K562 (cell line): ENCODE measurements around the gene C16orf78. TPM values are rescaled to one million over a fixed set of nuclear protein-coding genes. Genes with fewer than 3 reads are reported as not detected.

ENCODE experiments used
- ATAC-seq: fragments of 200-7000 bp; cut with Tn5 transposase; 3 replicates; pipeline ENCODE4 v1.9.1; 2020; ENCODE audit warnings: moderate library complexity
- BruUV-seq: library from RNA; stranded (reverse); fragments of 400-500 nt; replicated peaks from 2 replicates; lab custom pipeline; 2021; lab: Mats Ljungman, UMichigan
- CTCF ChIA-PET: fragments of 300-600 bp; formaldehyde crosslinking; extraction: SDS; loops from one replicate; lab custom pipeline; 2021; ENCODE audit warnings: low intra/inter-chr PET ratio; lab: Yijun Ruan, JAX
- POLR2A ChIA-PET: fragments of 300-600, 350-650 bp; sonication (Branson Sonifier 250); formaldehyde crosslinking; extraction: SDS; loops from one replicate; lab custom pipeline; 2021; ENCODE audit warnings: antibody characterized with exemption, inconsistent platforms; lab: Yijun Ruan, JAX
- DNase-seq, 4 experiments: peaks; one replicate each; pipeline versions ENCODE4 v3.0.0 to v3.0.0-alpha.2; 2011 to 2018; ENCODE audit warnings: low spot score in 3 of 4, mixed read lengths in 3 of 4; ENCODE audit errors: extremely low read depth in 1 of 4
- FAIRE-seq: peaks from 2 replicates; lab custom pipeline; 2011; peaks lifted over from hg19 to GRCh38; lab: Jason Lieb, UNC
- H2AFZ ChIP-seq: 2 replicates; pipeline ENCODE4 v1.6.0; 2011; ENCODE audit warnings: low read depth, low read length, control low read depth, inconsistent platforms
- H3K27ac ChIP-seq: fragments of 200-600 bp; 3 replicates; pipeline ENCODE4 v1.8.0; 2011; ENCODE audit warnings: low read depth, mild to moderate bottlenecking, control low read depth, inconsistent platforms, low read length, moderate library complexity, mixed read lengths; ENCODE audit errors: extremely low read depth
- H3K27me3 ChIP-seq, 2 experiments: fragments of 300-600 bp in 1 of 2; 2 replicates in 1 of 2; 3 replicates in 1 of 2; pipeline versions ENCODE4 v1.6.0 to v1.8.0; 2011; ENCODE audit warnings: inconsistent platforms in 2 of 2, low read length in 2 of 2, mild to moderate bottlenecking in 1 of 2, mixed read lengths in 1 of 2, moderate library complexity in 1 of 2; ENCODE audit not compliant: control insufficient read depth in 2 of 2, insufficient read depth in 2 of 2
- H3K36me3 ChIP-seq: fragments of 300-600 bp; 3 replicates; pipeline ENCODE4 v1.8.0; 2011; ENCODE audit warnings: mild to moderate bottlenecking, low read length, inconsistent platforms; ENCODE audit not compliant: control insufficient read depth, insufficient read depth
- H3K4me1 ChIP-seq, 2 experiments: fragments of 200-600 bp in 1 of 2; replicated peaks in 1 of 2; 2 replicates in 1 of 2; 3 replicates in 1 of 2; pipeline versions ENCODE4 v1.5.1 to v1.8.0; 2011; ENCODE audit warnings: inconsistent platforms in 2 of 2, low read length in 2 of 2, mild to moderate bottlenecking in 1 of 2, mixed read lengths in 1 of 2, moderate library complexity in 1 of 2; ENCODE audit not compliant: control insufficient read depth in 2 of 2, insufficient read depth in 2 of 2
- H3K4me2 ChIP-seq: 2 replicates; pipeline ENCODE4 v1.6.1; 2011; ENCODE audit warnings: low read length, control low read depth, inconsistent platforms, mixed read lengths; ENCODE audit not compliant: insufficient read depth
- H3K4me3 ChIP-seq: fragments of 200-600 bp; sonication (generic), shearing (Covaris generic); 2 replicates; pipeline ENCODE4 v1.5.1; 2016; ENCODE audit warnings: control low read depth, inconsistent platforms
- H3K79me2 ChIP-seq: fragments of 200-600 bp; 3 replicates; pipeline ENCODE4 v1.8.0; 2011; ENCODE audit warnings: low read length, inconsistent platforms; ENCODE audit not compliant: control insufficient read depth, insufficient read depth
- H3K9ac ChIP-seq, 2 experiments: 2 replicates each; pipeline versions ENCODE4 v1.6.0 to v1.6.1; 2011; ENCODE audit warnings: low read depth in 2 of 2, low read length in 2 of 2, control low read depth in 1 of 2, inconsistent platforms in 1 of 2, mild to moderate bottlenecking in 1 of 2, mixed read lengths in 1 of 2; ENCODE audit not compliant: insufficient read depth in 1 of 2
- H3K9me1 ChIP-seq: one replicate; pipeline ENCODE4 v1.6.0; 2011; ENCODE audit warnings: inconsistent platforms, mild to moderate bottlenecking, low read length, moderate library complexity; ENCODE audit not compliant: control insufficient read depth, insufficient read depth
- H3K9me3 ChIP-seq: replicated peaks from 2 replicates; pipeline ENCODE4 v1.5.1; 2011; ENCODE audit warnings: low read depth, low read length, inconsistent platforms; ENCODE audit not compliant: control insufficient read depth, insufficient read depth
- H4K20me1 ChIP-seq: replicated peaks from 2 replicates; pipeline ENCODE4 v1.6.1; 2011; ENCODE audit warnings: low read length, inconsistent platforms, mixed read lengths; ENCODE audit not compliant: control insufficient read depth, insufficient read depth
- ARNT ChIP-seq, 2 experiments: fragments of 450-650 bp; IDR thresholded peaks; 2 replicates each; pipeline ENCODE4 v1.6.1; 2016; ENCODE audit warnings: mild to moderate bottlenecking in 1 of 2
- EGR1 ChIP-seq: fragments of 450-650 bp; conservative IDR thresholded peaks from 2 replicates; pipeline ENCODE4 v1.6.1; 2017; ENCODE audit warnings: mild to moderate bottlenecking
- HMG20B ChIP-seq: fragments of 250-450 bp; sonication (Bioruptor Pico); IDR thresholded peaks from 2 replicates; pipeline ENCODE4 v1.5.0; 2021; ENCODE audit warnings: mild to moderate bottlenecking
- MYNN ChIP-seq, 2 experiments: sonication (generic); formaldehyde crosslinking in 1 of 2; IDR thresholded peaks; 2 replicates each; pipeline versions ENCODE4 v1.5.0 to v1.6.1; 2016 to 2020; ENCODE audit warnings: antibody characterized with exemption in 1 of 2, missing genetic modification reagents in 1 of 2
- PHB ChIP-seq: fragments of 250-450 bp; sonication (Bioruptor Pico); IDR thresholded peaks from 2 replicates; pipeline ENCODE4 v1.5.0; 2021
- POLR2AphosphoS2 ChIP-seq: IDR thresholded peaks from 2 replicates; pipeline ENCODE4 v1.6.1; 2012; ENCODE audit warnings: low read length, improper control_type of control experiment
- RB1 ChIP-seq: fragments of 450-650 bp; IDR thresholded peaks from 2 replicates; pipeline ENCODE4 v1.6.1; 2017; ENCODE audit warnings: low read depth, mild to moderate bottlenecking
- SAP30 ChIP-seq: fragments of 200-600 bp; sonication (generic); IDR thresholded peaks from 2 replicates; pipeline ENCODE4 v1.6.1; 2012; ENCODE audit warnings: borderline replicate concordance, low read depth, mild to moderate bottlenecking, moderate library complexity, low read length, control low read depth, inconsistent platforms; ENCODE audit not compliant: insufficient read depth, poor library complexity, severe bottlenecking
- SMC3 ChIP-seq: conservative IDR thresholded peaks from 2 replicates; pipeline ENCODE4 v1.6.1; 2011; ENCODE audit warnings: low read depth, low read length, improper control_type of control experiment; ENCODE audit not compliant: insufficient read depth
- ZEB2 ChIP-seq: fragments of 450-650 bp; IDR thresholded peaks from 2 replicates; pipeline ENCODE4 v1.6.1; 2016
- ZNF282 ChIP-seq: sonication (generic); formaldehyde crosslinking; IDR thresholded peaks from 2 replicates; pipeline ENCODE4 v1.8.1; 2023; ENCODE audit warnings: missing genetic modification reagents
- ZNF785 ChIP-seq: fragments of 250-450 bp; sonication (Bioruptor Pico); IDR thresholded peaks from 2 replicates; pipeline ENCODE4 v1.4.0; 2020; ENCODE audit warnings: mild to moderate bottlenecking
- ZNF830 ChIP-seq: fragments of 250-450 bp; sonication (Bioruptor Pico); IDR thresholded peaks from 2 replicates; pipeline ENCODE4 v1.5.0; 2021; ENCODE audit warnings: mild to moderate bottlenecking
- WGBS: fragments of 100-300 bp; shearing (Covaris generic); methylation state at CpG from one replicate; pipeline ENCODE4 v1.1.6; 2016; ENCODE audit warnings: low coverage, mixed read lengths; ENCODE audit not compliant: insufficient coverage; ENCODE audit errors: missing lambda C conversion rate; 5-methylcytosine and 5-hydroxymethylcytosine counted together
- in situ Hi-C: fragments of 300-500 bp; cut with MboI; formaldehyde crosslinking; loops from 4 replicates; pipeline ENCODE4 v1.15.0; 2018; ENCODE audit warnings: inconsistent platforms, mixed read lengths
- intact Hi-C: fragments of 100-400 bp; cut with micrococcal nuclease; formaldehyde crosslinking; loops from 2 replicates; pipeline ENCODE4 v1.14.2; 2022
- polyA plus RNA-seq, 8 experiments: library from polyadenylated mRNA; depleted of rRNA in 4 of 8; stranded (reverse) in 5 of 8; unstranded in 3 of 8; fragments of >200 nt; fragmentation: Nextera tagmentation in 2 of 8; fragmentation: Illumina TruSeq in 1 of 8; extraction: Ambion mirVana in 2 of 8; extraction: Trizol in 1 of 8; gene quantifications; 2 replicates each; pipeline versions ENCODE4 v1.2.1 to v1.2.3, GENCODE V29; 2011 to 2014; ENCODE audit warnings: inconsistent platforms in 1 of 8, missing spikeins in 1 of 8
- total RNA-seq, 7 experiments: library from RNA; depleted of rRNA in 6 of 7; stranded (reverse); fragments of >200 nt in 6 of 7; fragmentation: Illumina TruSeq in 2 of 7; extraction: Trizol in 2 of 7; gene quantifications; 2 replicates each; pipeline versions ENCODE4 v1.2.1 to v1.2.3, GENCODE V29; 2011 to 2021; ENCODE audit warnings: low replicate concordance in 1 of 7
- TF ChIP-seq, protein P1 (sequence below): fragments of 250-450 bp; sonication (Bioruptor Pico); IDR thresholded peaks from 2 replicates; pipeline ENCODE4 v1.4.0; 2020
- TF ChIP-seq, protein P2 (sequence below): fragments of 250-450 bp; sonication (Bioruptor Pico); IDR thresholded peaks from 2 replicates; pipeline ENCODE4 v1.8.0; 2022; ENCODE audit warnings: inconsistent platforms

The C16orf78 gene
- total and polyA plus RNA-seq, 9 of the 15 experiments (the other 6 are each of a cell fraction or from before 2014, with no cell fraction given) = not detected

DNA sequence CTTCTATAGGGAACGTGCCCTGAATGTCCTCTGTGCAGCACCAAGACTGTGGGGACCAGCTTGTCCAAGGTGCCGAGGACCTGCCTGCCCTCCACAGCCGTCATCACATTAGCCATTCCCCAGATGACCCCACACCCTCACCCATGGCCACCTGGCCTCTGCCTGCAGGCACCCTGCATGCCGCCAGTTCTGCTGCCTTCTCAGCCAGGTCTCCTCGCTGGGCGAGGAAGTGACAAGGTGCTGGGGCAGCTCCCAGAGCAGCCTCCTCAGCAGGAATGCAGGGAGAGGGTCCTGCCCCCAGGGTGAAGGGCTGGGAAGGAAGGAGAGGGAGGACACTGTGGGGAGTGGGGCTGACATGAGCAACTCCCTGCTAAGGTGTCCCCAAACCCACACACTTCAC lies 18.6 kb upstream of the C16orf78 start:
- CTCF ChIA-PET = no interaction called here
- no peaks in the 10 kb centered on the region for H3K9me1 ChIP-seq
- no peaks in the 10 kb centered on the region for H3K36me3 ChIP-seq
- H3K9ac ChIP-seq = no peak overlapping the region
- DNase-seq (no peak), ATAC-seq (no peak), FAIRE-seq (no peak)
- 0% methylated on average over 6 of the region's 6 CpGs for WGBS
- intact Hi-C loops = loop anchor here (5.0 kb wide), 1 partner anchor 493 kb away; no protein-coding TSS in a partner anchor
- no peak overlapping the region for H3K27ac ChIP-seq
- H4K20me1 ChIP-seq = 0 out of 2 replicates have a peak, but pooled peaks cover 6% of the 10 kb centered on the region
- in situ Hi-C loops = no loop called here
- H3K79me2 ChIP-seq = no peaks in the 10 kb centered on the region
- H3K27me3 ChIP-seq = peaks cover 0 to 3% of the 10 kb centered on the region in 2 experiments; a peak in 2 of 5 replicates
- POLR2A ChIA-PET = interaction anchor here (0.6 kb wide), 1 partner anchor 18 kb away, joined by 3 read pairs; no protein-coding TSS in a partner anchor
- no peak overlapping the region for H3K4me3 ChIP-seq
- H3K4me2 ChIP-seq = no peak overlapping the region
- no peaks in the 10 kb centered on the region for H3K4me1 ChIP-seq
- no TSS peak for BruUV-seq
- H2AFZ ChIP-seq = no peak overlapping the region
- H3K9me3 ChIP-seq = no peaks in the 10 kb centered on the region
- TF ChIP-seq EGR1 = no peak
- TF ChIP-seq, protein P1, sequence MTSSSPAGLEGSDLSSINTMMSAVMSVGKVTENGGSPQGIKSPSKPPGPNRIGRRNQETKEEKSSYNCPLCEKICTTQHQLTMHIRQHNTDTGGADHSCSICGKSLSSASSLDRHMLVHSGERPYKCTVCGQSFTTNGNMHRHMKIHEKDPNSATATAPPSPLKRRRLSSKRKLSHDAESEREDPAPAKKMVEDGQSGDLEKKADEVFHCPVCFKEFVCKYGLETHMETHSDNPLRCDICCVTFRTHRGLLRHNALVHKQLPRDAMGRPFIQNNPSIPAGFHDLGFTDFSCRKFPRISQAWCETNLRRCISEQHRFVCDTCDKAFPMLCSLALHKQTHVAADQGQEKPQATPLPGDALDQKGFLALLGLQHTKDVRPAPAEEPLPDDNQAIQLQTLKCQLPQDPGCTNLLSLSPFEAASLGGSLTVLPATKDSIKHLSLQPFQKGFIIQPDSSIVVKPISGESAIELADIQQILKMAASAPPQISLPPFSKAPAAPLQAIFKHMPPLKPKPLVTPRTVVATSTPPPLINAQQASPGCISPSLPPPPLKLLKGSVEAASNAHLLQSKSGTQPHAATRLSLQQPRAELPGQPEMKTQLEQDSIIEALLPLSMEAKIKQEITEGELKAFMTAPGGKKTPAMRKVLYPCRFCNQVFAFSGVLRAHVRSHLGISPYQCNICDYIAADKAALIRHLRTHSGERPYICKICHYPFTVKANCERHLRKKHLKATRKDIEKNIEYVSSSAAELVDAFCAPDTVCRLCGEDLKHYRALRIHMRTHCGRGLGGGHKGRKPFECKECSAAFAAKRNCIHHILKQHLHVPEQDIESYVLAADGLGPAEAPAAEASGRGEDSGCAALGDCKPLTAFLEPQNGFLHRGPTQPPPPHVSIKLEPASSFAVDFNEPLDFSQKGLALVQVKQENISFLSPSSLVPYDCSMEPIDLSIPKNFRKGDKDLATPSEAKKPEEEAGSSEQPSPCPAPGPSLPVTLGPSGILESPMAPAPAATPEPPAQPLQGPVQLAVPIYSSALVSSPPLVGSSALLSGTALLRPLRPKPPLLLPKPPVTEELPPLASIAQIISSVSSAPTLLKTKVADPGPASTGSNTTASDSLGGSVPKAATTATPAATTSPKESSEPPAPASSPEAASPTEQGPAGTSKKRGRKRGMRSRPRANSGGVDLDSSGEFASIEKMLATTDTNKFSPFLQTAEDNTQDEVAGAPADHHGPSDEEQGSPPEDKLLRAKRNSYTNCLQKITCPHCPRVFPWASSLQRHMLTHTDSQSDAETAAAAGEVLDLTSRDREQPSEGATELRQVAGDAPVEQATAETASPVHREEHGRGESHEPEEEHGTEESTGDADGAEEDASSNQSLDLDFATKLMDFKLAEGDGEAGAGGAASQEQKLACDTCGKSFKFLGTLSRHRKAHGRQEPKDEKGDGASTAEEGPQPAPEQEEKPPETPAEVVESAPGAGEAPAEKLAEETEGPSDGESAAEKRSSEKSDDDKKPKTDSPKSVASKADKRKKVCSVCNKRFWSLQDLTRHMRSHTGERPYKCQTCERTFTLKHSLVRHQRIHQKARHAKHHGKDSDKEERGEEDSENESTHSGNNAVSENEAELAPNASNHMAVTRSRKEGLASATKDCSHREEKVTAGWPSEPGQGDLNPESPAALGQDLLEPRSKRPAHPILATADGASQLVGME (CRISPR knock-in tag) = no peak
- TF ChIP-seq, protein P2, sequence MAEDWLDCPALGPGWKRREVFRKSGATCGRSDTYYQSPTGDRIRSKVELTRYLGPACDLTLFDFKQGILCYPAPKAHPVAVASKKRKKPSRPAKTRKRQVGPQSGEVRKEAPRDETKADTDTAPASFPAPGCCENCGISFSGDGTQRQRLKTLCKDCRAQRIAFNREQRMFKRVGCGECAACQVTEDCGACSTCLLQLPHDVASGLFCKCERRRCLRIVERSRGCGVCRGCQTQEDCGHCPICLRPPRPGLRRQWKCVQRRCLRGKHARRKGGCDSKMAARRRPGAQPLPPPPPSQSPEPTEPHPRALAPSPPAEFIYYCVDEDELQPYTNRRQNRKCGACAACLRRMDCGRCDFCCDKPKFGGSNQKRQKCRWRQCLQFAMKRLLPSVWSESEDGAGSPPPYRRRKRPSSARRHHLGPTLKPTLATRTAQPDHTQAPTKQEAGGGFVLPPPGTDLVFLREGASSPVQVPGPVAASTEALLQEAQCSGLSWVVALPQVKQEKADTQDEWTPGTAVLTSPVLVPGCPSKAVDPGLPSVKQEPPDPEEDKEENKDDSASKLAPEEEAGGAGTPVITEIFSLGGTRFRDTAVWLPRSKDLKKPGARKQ (CRISPR knock-in tag) = no peak
- TF ChIP-seq MYNN (IDR thresholded peaks at IDR 0.05) = no peak
- TF ChIP-seq MYNN (CRISPR knock-in tag; IDR thresholded peaks at IDR 0.05) = no peak
- no peak for TF ChIP-seq POLR2AphosphoS2
- TF ChIP-seq ZEB2 = no peak
- no peak for TF ChIP-seq PHB (CRISPR knock-in tag)
- TF ChIP-seq ZNF830 = no peak
- TF ChIP-seq ZNF282 = no peak
- TF ChIP-seq RB1 = no peak
- TF ChIP-seq SMC3 = no peak
- TF ChIP-seq ARNT (IDR thresholded peaks at IDR 0.05) = no peak
- TF ChIP-seq ZNF785 (CRISPR knock-in tag) = no peak
- TF ChIP-seq HMG20B (CRISPR knock-in tag) = no peak
- no peak for TF ChIP-seq SAP30
